ENCODE data around the gene CDH13. TPM values are rescaled to one million over a fixed set of nuclear protein-coding genes. Genes with fewer than 3 reads are reported as not detected.

CDH13 gene
- polyA plus RNA-seq, 1 experiment, result 113 TPM

DNA sequence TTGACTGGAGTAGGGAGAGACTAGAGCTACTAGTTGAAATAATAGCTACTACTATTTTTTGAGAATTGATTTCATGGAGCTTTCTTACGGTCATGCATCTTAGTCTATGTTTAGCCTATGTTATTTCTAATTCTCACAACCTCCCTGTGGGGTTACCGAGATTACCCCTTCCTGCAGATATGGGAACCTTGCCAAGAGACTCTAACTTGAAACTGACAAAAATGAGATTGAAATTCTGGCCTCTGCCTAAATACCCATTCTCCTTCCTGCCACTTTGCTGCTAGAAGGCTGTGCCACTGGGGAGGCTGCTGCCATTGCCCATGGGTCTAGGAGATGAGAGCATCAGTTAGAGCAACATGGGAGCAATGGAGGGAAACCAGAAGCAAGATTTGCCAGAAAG, 410.3 kb downstream of the CDH13 start:
- ChIA-PET CTCF (no interaction called here), POLR2A (no interaction called here)
- DNase-seq (ENCODE audit: low read depth), result no peak

DNA sequence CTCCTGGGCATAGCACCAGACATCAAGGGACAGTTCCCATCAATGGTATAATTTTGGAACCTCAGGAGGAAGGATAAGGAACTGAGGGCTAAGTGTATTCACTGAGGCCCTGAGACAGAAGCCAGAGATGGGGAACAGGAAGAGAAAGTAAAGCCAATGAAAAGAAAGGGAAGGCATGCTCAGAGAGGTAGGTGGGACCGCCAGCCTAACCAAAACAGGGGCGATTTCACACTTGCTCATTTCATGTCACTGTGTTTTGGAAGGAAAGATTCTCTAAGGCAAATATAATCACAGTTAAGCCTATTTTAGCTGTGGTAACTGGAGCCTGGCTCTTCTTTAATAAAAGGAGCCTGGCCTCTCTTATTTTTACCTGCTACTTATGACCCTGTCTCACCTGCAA, 411.1 kb downstream of the CDH13 start:
- DNase-seq (ENCODE audit: low read depth), result no peak
- TF ChIP-seq, protein P1, sequence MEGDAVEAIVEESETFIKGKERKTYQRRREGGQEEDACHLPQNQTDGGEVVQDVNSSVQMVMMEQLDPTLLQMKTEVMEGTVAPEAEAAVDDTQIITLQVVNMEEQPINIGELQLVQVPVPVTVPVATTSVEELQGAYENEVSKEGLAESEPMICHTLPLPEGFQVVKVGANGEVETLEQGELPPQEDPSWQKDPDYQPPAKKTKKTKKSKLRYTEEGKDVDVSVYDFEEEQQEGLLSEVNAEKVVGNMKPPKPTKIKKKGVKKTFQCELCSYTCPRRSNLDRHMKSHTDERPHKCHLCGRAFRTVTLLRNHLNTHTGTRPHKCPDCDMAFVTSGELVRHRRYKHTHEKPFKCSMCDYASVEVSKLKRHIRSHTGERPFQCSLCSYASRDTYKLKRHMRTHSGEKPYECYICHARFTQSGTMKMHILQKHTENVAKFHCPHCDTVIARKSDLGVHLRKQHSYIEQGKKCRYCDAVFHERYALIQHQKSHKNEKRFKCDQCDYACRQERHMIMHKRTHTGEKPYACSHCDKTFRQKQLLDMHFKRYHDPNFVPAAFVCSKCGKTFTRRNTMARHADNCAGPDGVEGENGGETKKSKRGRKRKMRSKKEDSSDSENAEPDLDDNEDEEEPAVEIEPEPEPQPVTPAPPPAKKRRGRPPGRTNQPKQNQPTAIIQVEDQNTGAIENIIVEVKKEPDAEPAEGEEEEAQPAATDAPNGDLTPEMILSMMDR (IDR thresholded peaks at IDR 0.05; ENCODE audit: insufficient read depth, low read depth, low read length), result no peak
- H3K27me3 ChIP-seq (ENCODE audit: control insufficient read depth, insufficient read depth, low read length), result no peaks in the 10 kb centered on the region
- ChIA-PET CTCF (no interaction called here), POLR2A (no interaction called here)
- H3K4me3 ChIP-seq (ENCODE audit: low read depth, low read length), result no peak overlapping the region
- H3K36me3 ChIP-seq (ENCODE audit: control insufficient read depth, insufficient read depth, low read length), result no peaks in the 10 kb centered on the region

More for the DNA sequence above, 410.3 kb downstream of the CDH13 start:
- Histone ChIP-seq H3K27me3 (ENCODE audit: control insufficient read depth, insufficient read depth, low read length) (no peaks in the 10 kb centered on the region), H3K36me3 (ENCODE audit: control insufficient read depth, insufficient read depth, low read length) (no peaks in the 10 kb centered on the region), H3K4me3 (ENCODE audit: low read depth, low read length) (no peak overlapping the region)
- TF ChIP-seq, protein P1 (IDR thresholded peaks at IDR 0.05; ENCODE audit: insufficient read depth, low read depth, low read length), result no peak

DNA sequence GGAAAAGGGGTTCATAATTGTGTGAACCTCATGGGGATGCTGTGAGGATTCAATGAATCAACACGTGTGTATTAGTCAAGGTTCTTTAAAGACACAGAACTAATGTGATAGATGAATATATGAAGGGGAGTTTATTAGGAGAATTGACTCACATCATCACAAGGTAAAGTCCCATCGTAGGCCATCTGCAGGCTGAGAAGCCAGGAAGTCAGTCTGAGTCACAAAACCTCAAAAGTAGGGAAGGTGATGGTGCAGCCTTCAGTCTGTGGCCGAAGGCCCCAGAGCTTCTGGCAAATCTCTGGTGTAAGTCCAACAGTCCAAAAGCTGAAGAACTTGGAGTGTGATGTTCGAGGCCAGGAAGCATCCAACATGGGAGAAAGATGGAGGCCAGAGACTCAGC, 413.4 kb downstream of the CDH13 start:
- no peak for DNase-seq (ENCODE audit: low read depth)

DNA sequence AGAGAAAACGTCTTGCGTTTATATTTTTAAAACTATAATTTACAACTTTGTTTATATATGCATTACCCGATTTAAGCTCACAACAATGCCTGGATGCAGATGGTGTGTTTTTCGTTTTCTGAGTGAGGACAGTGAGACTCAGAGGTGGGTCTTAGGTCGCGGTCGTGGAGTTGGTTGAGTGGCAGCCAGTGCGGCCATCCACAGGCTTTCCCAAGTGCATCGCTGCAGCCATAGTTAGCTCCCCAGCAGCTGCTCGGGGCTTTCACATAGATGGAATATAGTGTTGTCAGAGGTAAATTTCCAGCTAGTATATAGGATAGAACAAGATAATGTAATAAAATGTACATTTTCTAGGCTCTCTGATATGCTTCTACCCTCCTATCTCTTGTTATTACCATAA, 417.8 kb downstream of the CDH13 start:
- no peak for DNase-seq (ENCODE audit: low read depth)
- no peaks in the 10 kb centered on the region for H3K27me3 ChIP-seq (ENCODE audit: control insufficient read depth, insufficient read depth, low read length)
- ChIA-PET CTCF (no interaction called here), POLR2A (no interaction called here)
- H3K4me3 ChIP-seq (ENCODE audit: low read depth, low read length), result no peak overlapping the region
- TF ChIP-seq, protein P1 (IDR thresholded peaks at IDR 0.05; ENCODE audit: insufficient read depth, low read depth, low read length), result no peak
- no peaks in the 10 kb centered on the region for H3K36me3 ChIP-seq (ENCODE audit: control insufficient read depth, insufficient read depth, low read length)

More for the DNA sequence above, 413.4 kb downstream of the CDH13 start:
- Histone ChIP-seq H3K4me3 (ENCODE audit: low read depth, low read length) (no peak overlapping the region), H3K36me3 (ENCODE audit: control insufficient read depth, insufficient read depth, low read length) (no peaks in the 10 kb centered on the region), H3K27me3 (ENCODE audit: control insufficient read depth, insufficient read depth, low read length) (no peaks in the 10 kb centered on the region)
- POLR2A ChIA-PET, result no interaction called here
- TF ChIP-seq, protein P1 (IDR thresholded peaks at IDR 0.05; ENCODE audit: insufficient read depth, low read depth, low read length), result no peak
- CTCF ChIA-PET, result no interaction called here

DNA sequence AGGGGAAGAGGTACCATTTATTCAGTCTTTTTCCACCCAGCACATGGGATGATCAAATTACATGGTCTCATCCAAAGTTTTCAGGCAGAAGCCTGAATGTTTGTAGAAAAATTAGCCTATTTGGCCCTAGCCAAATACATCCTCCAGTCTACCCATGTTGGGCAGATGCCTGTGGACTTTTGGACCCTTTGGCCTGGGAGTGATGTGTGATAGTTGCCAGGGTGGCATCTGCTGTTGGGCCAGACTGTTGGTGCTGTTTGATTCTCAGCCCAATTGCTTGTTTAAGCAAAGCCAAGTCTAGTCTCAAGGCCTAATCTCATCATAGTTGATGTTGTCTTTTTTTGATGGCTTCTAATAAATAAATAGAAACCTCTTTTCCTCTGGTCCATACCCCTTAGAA, 419.0 kb downstream of the CDH13 start:
- Histone ChIP-seq H3K27me3 (ENCODE audit: control insufficient read depth, insufficient read depth, low read length) (no peaks in the 10 kb centered on the region), H3K36me3 (ENCODE audit: control insufficient read depth, insufficient read depth, low read length) (no peaks in the 10 kb centered on the region), H3K4me3 (ENCODE audit: low read depth, low read length) (no peak overlapping the region)
- TF ChIP-seq, protein P1 (IDR thresholded peaks at IDR 0.05; ENCODE audit: insufficient read depth, low read depth, low read length), result no peak
- ChIA-PET POLR2A (no interaction called here), CTCF (no interaction called here)
- no peak for DNase-seq (ENCODE audit: low read depth)
